Activated CD8-positive, alpha-beta memory T cell treated with anti-CD3 and anti-CD28 coated beads for 48 hours (primary cell): ENCODE measurements around the gene SLC7A10.
"Not testable (repeated sequence)": the region's sequence is repeated elsewhere in the genome, so short reads cannot be mapped to it uniquely, and the experiment has no call there.

Experiments
- DNase-seq, 3 experiments: peaks; one replicate each; pipeline ENCODE4 v3.0.0-alpha.2; 2020; ENCODE audit warnings: low read depth in 2 of 3, low spot score in 2 of 3

Gene SLC7A10

GRCh38 chr19:33186431-33187182 lies 39.0 kb downstream of the SLC7A10 start:
- DNase-seq = no peak

- no peak for DNase-seq
Observed at GRCh38 chr19:33177417-33177979, 48.2 kb downstream of the SLC7A10 start.

- peak; percentile 97 to 100 (median 99) for DNase-seq
Observed at GRCh38 chr19:33176670-33177416, 48.8 kb downstream of the SLC7A10 start.

GRCh38 chr19:33175886-33176669 lies 49.6 kb downstream of the SLC7A10 start:
- no peak for DNase-seq

- no peak for DNase-seq
Observed at GRCh38 chr19:33175156-33175782, 50.4 kb downstream of the SLC7A10 start.

GRCh38 chr19:33174186-33174585 lies 51.5 kb downstream of the SLC7A10 start:
- DNase-seq = no peak

- DNase-seq = no peak
Observed at GRCh38 chr19:33171916-33172359, 53.7 kb downstream of the SLC7A10 start.

- DNase-seq = no peak
Observed at GRCh38 chr19:33171222-33171795, 54.3 kb downstream of the SLC7A10 start.

GRCh38 chr19:33168528-33168927 lies 57.1 kb downstream of the SLC7A10 start:
- DNase-seq = no peak

- no peak for DNase-seq
Observed at GRCh38 chr19:33167438-33167837, 58.2 kb downstream of the SLC7A10 start.

- DNase-seq = not testable (repeated sequence)
Observed at GRCh38 chr19:33166037-33166436, 59.6 kb downstream of the SLC7A10 start.

- DNase-seq = no peak
Observed at GRCh38 chr19:33163481-33163880, 62.2 kb downstream of the SLC7A10 start.

- DNase-seq = no peak
Observed at GRCh38 chr19:33161201-33161600, 64.4 kb downstream of the SLC7A10 start.

- no peak for DNase-seq
Observed at GRCh38 chr19:33159893-33160292, 65.8 kb downstream of the SLC7A10 start.

- DNase-seq = no peak
Observed at GRCh38 chr19:33159149-33159548, 66.5 kb downstream of the SLC7A10 start.
